Fibroblast of pulmonary artery (primary cell): ENCODE results near the gene RBFOX2.

ENCODE experiments used
- DNase-seq: peaks from one replicate; pipeline ENCODE4 v3.0.0-alpha.2; 2010; ENCODE audit warnings: low read depth
- H3K4me3 ChIP-seq: replicated peaks from 2 replicates; pipeline ENCODE4 v1.5.1; 2011; ENCODE audit warnings: low read depth, mild to moderate bottlenecking, control low read depth, low read length, moderate library complexity
- TF ChIP-seq, protein P1 (sequence below): IDR thresholded peaks from 2 replicates; pipeline ENCODE4 v1.5.1; 2011; ENCODE audit warnings: mild to moderate bottlenecking, control low read depth, low read length, inconsistent platforms; ENCODE audit errors: missing control alignments

The RBFOX2 gene

DNA sequence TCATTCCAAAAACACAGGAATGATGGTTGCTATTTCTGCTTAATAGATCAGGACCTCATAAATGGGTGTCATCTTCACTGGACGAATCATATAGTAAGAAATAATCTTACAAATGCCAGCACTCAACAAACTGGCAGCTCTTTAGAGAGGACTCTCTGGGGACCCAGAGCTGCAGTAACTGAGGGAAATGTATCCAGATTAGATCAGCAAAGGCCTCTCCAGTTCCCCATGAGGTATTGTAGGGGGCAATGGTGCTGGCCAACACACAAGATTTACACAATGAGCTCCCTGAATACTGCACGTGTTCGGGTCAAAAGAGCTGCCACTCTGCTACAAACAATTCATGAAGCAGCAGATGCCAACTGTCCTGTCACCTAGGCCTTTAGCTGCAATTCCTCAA is 110.2 kb downstream of the RBFOX2 start:
- H3K4me3 ChIP-seq: no peak overlapping the region
- DNase-seq: peak; percentile 20
- TF ChIP-seq, protein P1, sequence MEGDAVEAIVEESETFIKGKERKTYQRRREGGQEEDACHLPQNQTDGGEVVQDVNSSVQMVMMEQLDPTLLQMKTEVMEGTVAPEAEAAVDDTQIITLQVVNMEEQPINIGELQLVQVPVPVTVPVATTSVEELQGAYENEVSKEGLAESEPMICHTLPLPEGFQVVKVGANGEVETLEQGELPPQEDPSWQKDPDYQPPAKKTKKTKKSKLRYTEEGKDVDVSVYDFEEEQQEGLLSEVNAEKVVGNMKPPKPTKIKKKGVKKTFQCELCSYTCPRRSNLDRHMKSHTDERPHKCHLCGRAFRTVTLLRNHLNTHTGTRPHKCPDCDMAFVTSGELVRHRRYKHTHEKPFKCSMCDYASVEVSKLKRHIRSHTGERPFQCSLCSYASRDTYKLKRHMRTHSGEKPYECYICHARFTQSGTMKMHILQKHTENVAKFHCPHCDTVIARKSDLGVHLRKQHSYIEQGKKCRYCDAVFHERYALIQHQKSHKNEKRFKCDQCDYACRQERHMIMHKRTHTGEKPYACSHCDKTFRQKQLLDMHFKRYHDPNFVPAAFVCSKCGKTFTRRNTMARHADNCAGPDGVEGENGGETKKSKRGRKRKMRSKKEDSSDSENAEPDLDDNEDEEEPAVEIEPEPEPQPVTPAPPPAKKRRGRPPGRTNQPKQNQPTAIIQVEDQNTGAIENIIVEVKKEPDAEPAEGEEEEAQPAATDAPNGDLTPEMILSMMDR: no peak

DNA sequence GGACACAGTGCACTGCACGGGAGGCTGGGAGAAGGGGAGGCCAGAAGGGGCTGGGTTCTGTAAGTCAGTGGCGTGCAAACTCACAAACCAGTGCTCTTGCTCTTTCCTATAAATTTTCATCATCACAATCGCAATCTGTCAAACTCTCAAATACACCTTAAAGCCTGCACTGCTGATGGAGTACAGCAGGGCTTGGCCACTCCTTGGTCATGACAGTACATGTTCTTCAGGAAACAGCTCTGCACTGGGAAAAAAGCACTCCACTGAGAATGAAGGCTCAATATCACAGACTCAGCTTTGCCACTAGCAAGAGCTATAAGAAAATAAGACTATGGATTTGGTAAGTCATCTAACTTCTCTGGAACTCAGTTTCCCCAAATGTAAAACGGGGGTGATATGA is 111.0 kb downstream of the RBFOX2 start:
- TF ChIP-seq, protein P1: no peak
- H3K4me3 ChIP-seq: no peak overlapping the region
- DNase-seq: no peak

DNA sequence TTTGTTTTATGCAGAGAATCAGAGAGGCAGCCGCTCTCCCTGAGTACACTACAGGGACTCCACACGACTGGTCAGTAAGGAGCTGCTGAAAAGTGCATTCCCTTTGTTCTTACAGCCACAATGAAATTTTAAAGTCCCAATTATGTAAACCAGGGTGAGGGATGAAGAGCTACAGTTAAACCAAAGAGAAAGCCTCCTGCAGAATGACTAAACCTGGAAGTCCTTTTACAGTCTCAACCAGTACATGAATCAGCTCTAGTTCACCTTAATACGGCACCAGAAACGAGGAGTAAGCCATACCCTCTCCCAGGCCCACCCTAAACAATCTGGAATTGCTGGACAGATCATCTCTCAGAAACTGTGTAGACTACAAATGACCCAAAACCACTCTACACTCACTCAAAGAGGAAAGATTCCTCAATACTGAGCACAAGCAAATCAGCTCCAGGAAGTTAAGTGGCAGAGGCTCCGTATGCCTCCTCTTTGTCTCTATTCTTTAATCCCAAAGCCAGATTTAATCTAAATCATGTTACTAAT is 113.1 kb downstream of the RBFOX2 start:
- TF ChIP-seq, protein P1: no peak
- H3K4me3 ChIP-seq: peak overlapping the region; percentile 55
- peak; percentile 17 for DNase-seq

DNA sequence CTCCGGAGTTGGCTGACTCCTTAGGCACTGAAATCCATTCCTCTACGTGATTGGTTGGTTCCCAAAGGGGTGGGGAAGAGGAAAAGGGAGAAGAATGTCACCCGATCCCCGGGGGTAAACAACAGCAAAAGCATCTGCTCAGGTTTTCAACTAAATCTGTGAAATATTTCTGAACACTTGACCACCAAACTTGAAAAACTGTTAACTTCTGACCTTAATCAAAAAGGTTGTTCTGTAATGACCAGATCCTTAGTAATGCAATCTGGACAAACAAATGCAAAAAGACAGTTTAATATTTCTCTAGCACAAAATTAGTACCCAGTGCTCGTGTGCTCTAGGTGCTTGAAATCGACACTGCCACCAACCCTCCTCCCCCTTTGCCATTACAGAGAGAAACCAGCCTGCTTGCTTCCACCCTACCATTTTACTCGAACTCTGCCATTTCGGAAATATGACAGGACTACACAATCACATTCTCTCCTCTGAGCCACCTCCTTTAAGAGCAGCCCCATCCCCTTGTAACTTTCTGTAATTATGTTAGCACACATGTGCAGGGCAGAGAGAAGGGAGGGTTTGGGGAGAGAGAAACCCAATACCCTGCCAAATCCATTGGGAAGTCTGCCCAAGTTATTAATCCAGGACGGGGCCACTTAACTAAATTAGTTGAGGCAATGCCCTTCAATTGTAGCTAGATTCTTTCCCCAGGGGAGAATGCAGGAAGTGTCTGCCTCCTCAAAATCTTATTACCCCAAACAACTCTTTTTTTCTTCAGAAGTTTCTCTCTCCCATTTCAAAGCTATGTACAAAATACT is 113.8 kb downstream of the RBFOX2 start:
- TF ChIP-seq, protein P1: no peak
- DNase-seq: peak; percentile 92
- peak overlapping the region; percentile 55 for H3K4me3 ChIP-seq

DNA sequence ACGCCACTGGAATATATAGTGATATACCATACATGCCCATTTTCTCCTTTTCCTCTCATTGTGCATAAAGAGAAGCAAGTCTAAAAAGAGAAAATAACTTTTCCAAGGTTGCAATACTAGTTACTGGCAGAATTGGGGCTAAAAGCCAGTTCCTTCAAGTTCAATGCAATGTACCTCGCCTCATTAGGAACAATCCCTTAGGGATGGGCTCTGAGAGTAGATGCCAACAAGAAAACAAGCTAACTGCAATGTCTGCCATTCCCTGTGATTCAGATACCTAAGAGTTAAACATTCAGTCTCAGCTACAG is 114.3 kb downstream of the RBFOX2 start:
- TF ChIP-seq, protein P1: no peak
- no peak for DNase-seq
- H3K4me3 ChIP-seq: peak overlapping the region; percentile 55

DNA sequence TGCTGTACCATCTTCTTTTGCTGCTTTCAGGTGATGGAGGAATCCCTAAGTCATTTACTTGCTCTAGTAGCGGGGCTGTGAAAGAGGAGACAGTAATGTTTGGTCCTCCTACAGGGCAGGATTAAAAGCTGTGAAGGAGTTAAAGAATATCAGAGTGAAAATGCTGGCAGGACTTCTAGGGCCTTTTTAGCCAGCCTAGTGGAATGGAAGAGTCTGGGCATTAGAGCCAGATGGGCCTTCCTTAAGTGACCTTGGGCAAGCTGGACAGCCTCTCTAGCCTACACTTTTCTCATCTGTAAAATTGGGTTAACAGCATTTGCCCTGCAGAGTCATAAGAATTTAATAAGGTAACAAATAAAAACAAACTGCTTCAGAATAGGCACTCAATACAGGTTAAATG is 114.7 kb downstream of the RBFOX2 start:
- DNase-seq: no peak
- TF ChIP-seq, protein P1: no peak
- H3K4me3 ChIP-seq: no peak overlapping the region

DNA sequence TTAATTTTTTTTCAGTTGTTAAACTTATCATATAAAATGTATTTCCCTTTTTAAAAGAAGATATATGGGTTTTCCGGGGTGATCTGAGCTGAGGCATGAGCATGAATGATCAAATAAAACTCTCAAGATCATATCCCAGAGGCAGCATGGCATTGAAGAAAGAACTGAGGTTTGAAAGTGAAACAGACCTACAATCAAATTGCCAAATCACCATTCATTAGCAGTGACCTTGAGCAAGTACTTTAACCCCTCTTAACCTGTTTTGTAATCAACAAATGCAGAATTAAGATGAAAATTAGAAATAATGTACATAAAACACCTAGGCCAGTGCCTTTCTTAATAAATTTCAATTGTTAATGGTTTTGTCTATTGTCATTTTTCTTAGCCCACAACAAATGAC is 116.0 kb downstream of the RBFOX2 start:
- no peak for DNase-seq
- H3K4me3 ChIP-seq: no peak overlapping the region
- TF ChIP-seq, protein P1: no peak
